WERI-Rb-1 (cell line): Measurements from ENCODE around the gene TPSG1.

ENCODE experiments used
- DNase-seq: peaks from one replicate; pipeline ENCODE4 v3.0.0-alpha.2; 2020
- H3K27ac ChIP-seq: fragments of 250-450 bp; sonication (Bioruptor Pico); 2 replicates; pipeline ENCODE4 v1.5.1; 2020; ENCODE audit warnings: mild to moderate bottlenecking, moderate library complexity
- H3K27me3 ChIP-seq: fragments of 250-450 bp; sonication (Bioruptor Pico); 2 replicates; pipeline ENCODE4 v1.5.1; 2021; ENCODE audit warnings: mild to moderate bottlenecking, low read depth, moderate library complexity; ENCODE audit not compliant: insufficient read depth, severe bottlenecking
- H3K36me3 ChIP-seq: fragments of 250-450 bp; sonication (Bioruptor Pico); 2 replicates; pipeline ENCODE4 v1.5.1; 2020; ENCODE audit warnings: mild to moderate bottlenecking, moderate library complexity
- H3K4me3 ChIP-seq: 2 replicates; pipeline ENCODE4 v1.5.1; 2011; ENCODE audit warnings: low read depth, mild to moderate bottlenecking, control low read depth, low read length
- H3K9me3 ChIP-seq: fragments of 250-450 bp; sonication (Bioruptor Pico); 2 replicates; pipeline ENCODE4 v1.5.1; 2021; ENCODE audit warnings: mild to moderate bottlenecking, moderate library complexity; ENCODE audit not compliant: severe bottlenecking
- CTCF ChIP-seq: IDR thresholded peaks from 2 replicates; pipeline ENCODE4 v1.5.1; 2011; ENCODE audit warnings: low read depth, mild to moderate bottlenecking, control low read depth, inconsistent platforms, low read length

The TPSG1 gene

GRCh38 chr16:1223355-1224214, 1.5 kb downstream of the TPSG1 start:
- no peaks in the 10 kb centered on the region for H3K27me3 ChIP-seq
- H3K9me3 ChIP-seq, result no peaks in the 10 kb centered on the region
- no peak for TF ChIP-seq CTCF

GRCh38 chr16:1222553-1223354, 2.3 kb downstream of the TPSG1 start:
- Histone ChIP-seq H3K4me3 (no peak overlapping the region), H3K36me3 (peaks cover 48% of the 10 kb centered on the region), H3K27me3 (no peaks in the 10 kb centered on the region), H3K9me3 (no peaks in the 10 kb centered on the region), H3K27ac (no peak overlapping the region)
- TF ChIP-seq CTCF, result no peak
- DNase-seq, result no peak

More at GRCh38 chr16:1223355-1224214, 1.5 kb downstream of the TPSG1 start:
- H3K36me3 ChIP-seq, result peaks cover 41% of the 10 kb centered on the region
- no peak for DNase-seq
- H3K4me3 ChIP-seq, result no peak overlapping the region
- no peak overlapping the region for H3K27ac ChIP-seq

- no peak overlapping the region for H3K27ac ChIP-seq
- peaks cover 57% of the 10 kb centered on the region for H3K36me3 ChIP-seq
- no peak for DNase-seq
- no peaks in the 10 kb centered on the region for H3K9me3 ChIP-seq
- H3K4me3 ChIP-seq, result no peak overlapping the region
- TF ChIP-seq CTCF, result no peak
- H3K27me3 ChIP-seq, result no peaks in the 10 kb centered on the region
Observed at GRCh38 chr16:1221628-1222552, 3.2 kb downstream of the TPSG1 start.

- Histone ChIP-seq H3K27me3 (no peaks in the 10 kb centered on the region), H3K4me3 (no peak overlapping the region)
Observed at GRCh38 chr16:1220841-1221627, 4.0 kb downstream of the TPSG1 start.

More at GRCh38 chr16:1220841-1221627, 4.0 kb downstream of the TPSG1 start:
- TF ChIP-seq CTCF, result no peak
- Histone ChIP-seq H3K9me3 (no peaks in the 10 kb centered on the region), H3K27ac (no peak overlapping the region), H3K36me3 (peaks cover 66% of the 10 kb centered on the region)
- DNase-seq, result no peak
